Globus pallidus (tissue), 1 donor: ENCODE measurements around the gene TMCC1.
A peak's percentile ranks its signal among the peaks of the same experiment; 100 is the strongest.
"Not testable (repeated sequence)": the region's sequence is repeated elsewhere in the genome, so short reads cannot be mapped to it uniquely, and the experiment has no call there.

ENCODE experiments used
- DNase-seq: peaks from one replicate; pipeline ENCODE4 v3.0.0-alpha.2; 2015; ENCODE audit warnings: low spot score

Gene TMCC1

DNA sequence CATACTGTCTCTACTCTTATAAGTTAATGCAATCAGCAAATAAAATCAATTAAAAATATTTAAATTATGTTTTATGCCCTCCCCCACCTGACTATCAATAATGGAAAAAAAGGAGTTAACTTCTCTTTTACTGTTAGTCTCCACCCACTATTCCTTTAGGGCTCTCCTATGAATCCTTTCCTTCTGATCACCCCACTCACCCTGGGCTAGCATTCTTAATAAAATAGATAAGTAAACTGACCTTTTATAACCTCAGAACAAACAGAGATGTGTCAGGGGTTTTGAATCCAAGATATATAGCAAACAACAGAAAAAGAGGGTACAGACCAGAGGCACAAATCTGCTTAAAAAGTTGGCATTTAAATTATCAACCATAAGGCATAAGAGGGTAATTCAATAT is 171.0 kb downstream of the TMCC1 start:
- no peak for DNase-seq

DNA sequence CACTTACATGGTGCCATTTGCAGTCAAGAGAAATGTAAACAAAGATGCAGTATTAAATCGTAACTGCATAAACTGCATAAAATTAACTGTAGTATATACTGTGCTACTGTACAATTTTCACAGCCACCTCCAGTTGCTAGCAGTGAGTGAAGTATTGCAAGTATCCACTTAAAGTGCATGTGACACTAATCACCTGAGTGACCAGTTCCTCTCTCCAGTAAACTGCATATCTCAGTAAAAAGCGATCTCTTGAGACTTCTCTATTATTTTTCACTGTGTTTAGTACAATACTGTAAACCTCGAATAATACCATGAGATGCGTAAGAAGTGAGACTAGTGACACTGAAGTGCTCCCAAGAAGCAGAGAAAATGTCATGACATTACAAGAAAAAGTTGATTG is 175.3 kb downstream of the TMCC1 start:
- DNase-seq: no peak

DNA sequence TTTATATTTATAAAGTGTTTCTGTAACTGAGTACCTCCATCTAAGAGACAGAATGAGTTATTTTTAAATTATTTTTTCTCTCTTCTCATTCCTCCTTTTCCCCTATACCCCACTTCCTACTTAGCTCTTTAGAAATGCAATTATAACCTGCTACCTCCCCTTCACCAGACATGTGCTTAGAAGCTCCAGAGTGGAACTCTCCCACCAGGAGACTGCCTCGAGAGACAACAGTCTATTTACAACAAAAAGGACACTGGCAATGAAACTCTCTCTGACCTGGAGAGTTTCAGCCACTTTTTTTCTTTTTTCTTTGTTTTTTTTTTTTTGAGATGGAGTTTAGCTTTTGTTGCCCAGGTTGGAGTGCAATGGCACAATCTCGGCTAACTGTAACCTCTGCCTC is 177.7 kb downstream of the TMCC1 start:
- no peak for DNase-seq

DNA sequence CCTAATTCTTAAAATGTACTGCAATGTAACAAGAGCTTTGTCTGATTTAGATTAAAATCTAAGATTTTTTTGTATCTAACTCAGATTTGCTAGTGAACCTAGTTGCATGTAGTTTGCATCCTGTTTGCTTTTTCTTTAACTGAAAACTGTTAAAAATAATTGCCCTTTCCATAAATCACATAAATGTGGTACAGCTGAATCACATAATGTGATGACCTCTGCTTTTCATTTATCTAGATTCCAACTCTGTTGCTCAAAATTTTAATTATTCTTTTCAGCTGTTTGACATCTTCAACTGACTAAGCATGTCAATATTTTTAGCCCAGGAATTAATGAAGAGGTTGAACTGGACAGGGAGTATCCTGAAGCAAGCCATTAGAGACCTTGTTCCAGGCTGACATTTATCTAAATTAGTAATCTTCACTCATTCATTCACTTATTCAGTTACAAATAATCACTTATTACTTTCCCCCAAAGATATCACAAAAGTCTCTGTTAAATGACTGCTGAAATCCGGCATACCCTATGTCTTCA is 185.1 kb downstream of the TMCC1 start:
- DNase-seq: no peak

DNA sequence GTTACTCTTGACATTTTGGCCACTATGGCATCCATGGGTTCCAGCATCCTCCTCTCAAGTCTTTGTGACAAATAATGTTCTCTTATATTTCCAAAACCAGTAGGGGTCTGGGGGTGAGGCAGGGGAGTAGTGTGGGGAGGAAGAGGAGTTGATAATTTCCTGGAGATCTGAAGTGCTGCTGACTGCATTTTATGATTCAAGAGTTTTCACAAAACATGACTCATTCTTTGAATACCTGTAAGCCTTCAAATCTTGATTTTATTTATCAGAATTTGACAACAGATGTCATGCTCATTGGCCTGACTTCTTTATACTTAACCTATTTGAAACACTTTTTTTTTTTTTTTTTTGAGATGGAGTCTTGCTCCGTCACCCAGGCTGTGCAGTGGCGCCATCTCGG is 188.2 kb downstream of the TMCC1 start:
- DNase-seq: no peak

DNA sequence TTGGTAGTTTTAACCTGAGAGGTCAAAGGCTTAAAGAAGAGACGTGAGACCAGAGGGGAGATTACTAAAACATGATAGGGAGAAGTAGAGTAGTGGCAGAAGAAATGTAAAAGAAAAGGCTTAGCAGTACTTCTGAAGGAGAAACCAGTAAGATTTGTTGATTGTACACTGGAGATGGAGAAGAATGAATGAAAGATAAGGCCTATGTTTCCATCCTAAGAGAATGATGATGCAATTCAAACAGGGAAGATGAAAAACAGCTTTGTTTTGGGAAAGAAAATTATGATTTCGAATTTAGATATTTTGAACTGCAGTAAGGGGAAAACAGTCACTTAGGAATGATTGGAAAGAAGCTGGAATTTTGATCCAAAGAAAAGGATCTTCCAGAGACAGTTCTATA is 189.6 kb downstream of the TMCC1 start:
- no peak for DNase-seq

DNA sequence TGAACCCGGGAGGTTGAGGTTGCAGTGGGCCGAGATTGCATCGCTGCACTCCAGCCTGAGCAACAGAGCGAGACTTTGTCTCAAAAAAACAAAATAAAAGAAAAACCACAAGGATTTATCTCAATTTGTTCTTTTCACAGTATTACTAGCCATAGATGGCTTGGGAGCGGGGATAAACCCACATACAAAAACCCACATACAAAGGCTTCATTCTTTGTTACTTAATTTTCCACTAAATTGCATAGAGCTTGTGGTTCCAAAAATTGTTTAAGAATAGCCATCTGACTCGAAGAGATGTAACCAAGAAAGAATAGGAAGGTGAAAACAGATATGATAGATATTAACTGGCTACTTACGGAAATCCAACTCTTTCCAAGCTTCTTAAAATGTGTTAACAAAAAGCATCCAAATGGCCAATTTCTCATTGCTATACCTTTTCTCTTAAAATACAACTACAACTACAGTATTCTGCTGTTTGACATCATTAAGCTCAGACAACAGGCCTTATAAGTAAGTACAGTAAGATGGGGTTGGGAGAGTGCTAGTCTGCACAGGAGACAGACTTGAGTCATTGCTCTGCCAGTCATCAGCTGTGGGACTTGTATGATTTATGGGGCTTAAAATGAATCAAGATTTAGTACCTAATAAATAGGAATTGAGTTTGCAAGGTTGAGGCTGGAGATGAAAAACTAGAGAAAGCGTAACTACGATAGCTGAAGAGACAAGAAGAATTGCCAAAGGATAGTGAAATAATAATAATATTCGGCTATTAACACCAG is 190.4 kb downstream of the TMCC1 start:
- DNase-seq: no peak

DNA sequence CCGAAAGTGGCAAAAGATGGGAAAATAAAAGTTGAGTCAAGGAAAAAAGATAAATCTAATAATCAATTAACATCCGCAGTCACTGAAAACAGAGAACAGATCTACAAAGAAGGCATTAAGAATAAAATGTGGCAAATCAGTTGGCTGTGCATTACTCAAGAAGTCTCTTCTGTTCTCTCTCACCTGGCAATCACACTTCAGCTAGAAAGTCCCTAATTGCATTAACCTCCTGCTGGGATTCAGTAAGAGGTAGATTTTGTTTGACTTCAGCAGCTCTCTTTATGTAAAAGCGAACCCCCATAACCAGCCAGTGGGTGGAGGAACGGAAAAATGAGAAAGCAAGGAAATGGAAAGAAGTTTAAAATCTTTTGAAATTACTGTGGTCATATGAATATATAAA is 192.3 kb downstream of the TMCC1 start:
- no peak for DNase-seq

DNA sequence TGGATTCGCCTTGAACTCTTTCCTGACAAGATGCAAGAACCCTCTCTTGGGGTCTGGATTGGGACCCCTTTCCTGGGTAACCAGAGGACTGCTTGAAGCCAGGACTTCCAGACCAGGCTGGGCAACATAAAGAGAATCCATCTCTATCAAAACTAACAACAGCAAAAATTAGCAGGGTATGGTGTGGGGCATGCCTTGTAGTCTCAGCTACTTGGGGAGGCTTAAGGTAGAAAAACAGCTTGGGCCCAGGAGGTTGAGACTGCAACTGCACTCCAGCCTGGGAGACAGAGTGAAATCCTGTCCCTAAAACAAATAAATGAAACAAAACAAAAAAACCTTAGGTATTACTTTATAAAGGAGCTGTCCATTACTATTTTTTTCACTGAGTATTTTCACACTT is 193.9 kb downstream of the TMCC1 start:
- DNase-seq: no peak

DNA sequence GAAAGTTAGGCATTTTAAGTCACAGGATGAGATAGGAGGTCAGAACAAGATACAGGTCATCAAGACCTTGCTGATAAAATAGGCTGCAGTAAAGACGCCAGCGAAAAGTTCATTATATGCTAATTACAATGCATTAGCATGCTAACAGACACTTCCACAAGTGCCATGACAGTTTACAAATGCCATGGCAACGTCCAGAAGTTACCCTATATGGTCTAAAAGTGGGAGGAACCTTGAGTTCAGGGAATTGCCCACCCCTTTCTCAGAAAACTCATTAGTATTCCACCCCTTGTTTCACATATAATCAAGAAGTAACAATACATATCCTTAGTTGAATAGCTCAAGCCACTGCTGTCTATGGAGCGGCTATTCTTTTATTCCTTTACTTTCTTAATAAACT is 194.3 kb downstream of the TMCC1 start:
- no peak for DNase-seq

DNA sequence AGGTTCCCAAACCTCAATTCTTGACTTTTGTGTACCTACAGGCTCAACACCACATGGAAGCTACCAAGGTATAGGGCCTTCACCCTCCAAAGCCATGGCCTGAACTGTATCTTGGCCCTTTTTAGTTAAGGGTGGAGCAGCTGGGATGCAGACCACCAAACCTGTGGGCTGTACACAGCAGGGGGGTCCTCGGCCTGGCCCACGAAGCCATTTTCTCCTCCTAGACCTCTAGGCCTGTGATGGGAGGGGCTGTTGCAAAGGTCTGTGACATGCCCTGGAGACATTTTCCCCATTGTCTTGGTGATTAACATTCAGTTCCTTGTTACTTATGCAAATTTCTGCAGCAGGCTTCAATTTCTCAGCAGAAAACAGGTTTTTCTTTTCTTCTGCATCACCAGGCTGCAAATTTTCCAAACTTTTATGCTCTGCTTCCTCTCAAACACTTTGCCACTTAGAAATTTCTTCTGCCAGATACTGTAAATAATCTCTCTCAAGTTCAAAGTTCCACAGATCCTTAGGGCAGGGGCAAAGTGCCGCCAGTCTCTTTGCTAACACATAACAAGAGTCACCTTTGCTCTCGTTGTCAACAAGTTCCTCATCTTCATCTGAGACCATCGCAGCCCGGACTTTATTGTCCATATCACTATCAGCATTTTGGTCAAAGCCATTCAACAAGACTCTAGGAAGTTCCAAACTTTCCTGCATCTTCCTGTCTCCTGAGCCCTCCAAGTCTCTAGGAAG is 196.1 kb downstream of the TMCC1 start:
- no peak for DNase-seq

DNA sequence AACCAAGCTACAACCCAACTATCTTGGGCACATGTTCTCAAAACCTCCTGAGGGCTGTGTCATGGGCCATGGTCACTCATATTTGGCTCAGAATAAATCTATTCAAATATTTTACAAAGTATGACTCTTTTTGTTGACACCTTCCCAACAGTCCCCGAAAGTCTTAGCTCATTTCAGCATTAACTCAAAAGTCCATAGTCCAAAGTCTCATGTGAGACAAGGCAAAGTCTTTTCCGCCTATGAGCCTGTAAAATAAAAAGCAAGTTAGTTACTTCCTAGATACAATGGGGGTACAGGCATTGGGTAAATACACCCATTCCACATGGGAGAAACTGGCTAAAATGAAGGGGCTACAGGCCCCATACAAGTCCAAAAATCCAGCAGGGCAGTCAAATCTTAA is 197.1 kb downstream of the TMCC1 start:
- not testable (repeated sequence) for DNase-seq

DNA sequence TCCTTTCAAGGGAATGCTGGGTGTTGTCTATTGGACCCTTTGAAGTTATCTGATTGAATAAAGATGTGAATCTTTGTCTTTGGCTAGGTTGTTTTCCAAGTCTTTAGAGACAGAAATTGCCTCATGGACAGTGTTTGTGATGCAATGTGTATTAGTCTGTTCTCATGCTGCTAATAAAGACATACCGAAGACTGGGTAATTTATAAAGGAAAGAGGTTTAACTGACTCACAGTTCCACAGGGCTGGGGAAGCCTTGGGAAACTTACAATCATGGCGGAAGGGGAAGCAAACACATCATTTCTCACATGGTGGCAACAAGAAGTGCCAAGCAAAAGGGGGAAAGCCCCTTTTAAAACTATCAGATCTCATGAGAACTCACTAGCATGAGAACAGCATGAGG is 198.3 kb downstream of the TMCC1 start:
- no peak for DNase-seq

DNA sequence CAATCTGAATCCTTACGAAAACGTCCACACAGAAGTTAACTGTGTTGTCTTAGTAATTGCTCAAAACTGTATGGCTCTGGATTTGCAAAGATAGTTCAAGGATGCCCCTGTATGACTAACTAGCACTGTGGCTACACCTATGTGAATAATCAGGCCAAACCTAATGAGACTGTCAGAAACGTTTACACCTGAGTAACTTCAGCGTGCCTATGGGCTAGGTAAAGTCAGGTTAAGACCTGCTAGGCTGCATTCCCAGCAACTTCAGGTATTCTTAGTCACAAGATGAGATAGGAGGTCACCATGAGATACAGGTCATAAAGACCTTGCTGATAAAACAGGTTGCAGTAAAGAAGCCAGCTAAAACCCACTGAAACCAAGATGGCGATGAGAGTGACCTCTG is 199.3 kb downstream of the TMCC1 start:
- DNase-seq: no peak

DNA sequence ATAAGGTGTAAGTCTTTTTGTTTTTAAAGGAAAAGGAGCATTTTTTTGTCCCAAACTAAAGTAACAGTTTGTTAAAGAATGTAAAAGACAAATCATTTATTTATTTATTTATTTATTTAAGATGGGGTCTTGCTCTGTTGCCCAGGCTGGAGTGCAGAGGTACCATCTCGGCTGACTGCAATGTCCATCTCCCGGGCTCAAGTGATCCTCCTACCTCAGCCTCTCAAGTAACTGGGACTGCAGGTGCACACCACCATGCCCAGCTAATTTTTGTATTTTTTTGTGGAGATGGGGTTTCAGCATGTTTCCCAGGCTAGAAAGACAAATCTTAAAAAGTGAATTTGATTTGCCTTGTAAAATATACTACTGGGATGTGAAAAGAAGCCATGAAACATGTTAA is 200.8 kb downstream of the TMCC1 start:
- no peak for DNase-seq

DNA sequence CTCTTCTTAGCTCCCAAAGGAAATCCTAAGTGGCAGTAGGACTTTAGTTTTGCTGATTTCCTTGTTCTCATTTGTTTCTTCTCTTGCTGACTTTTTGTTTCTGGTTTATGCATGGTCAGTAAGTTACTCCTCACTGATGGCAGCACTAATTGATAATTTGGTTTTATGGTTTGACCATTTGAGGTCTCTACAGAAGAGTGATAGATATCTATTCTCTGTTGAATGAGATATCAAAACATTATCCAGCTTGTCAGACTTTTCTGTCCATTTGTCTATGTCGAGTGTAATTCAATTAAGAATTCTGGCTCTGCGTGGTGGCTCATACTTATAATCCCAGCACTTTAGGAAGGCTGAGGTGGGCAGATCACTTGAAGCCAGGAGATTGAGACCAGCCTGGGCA is 202.5 kb downstream of the TMCC1 start:
- DNase-seq: no peak

DNA sequence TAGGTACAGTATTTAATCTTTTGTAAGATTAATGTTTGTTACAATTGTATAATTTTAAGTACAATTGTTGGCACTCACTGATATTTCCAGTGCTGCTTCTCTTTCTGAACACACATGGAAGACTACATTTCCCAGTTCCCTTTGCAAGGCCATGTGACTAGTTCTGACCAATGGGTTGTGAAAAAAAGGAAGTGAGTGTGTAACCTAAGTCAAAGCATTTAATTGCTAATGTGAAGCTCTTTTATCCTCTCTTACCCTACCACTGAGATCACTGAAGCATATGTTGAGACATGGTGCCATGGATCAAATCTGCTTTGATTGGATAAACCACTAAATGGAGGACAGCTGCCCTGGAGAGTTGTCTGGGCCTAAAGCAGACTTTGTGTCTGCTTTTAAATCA is 203.1 kb downstream of the TMCC1 start:
- peak; percentile 91 for DNase-seq

DNA sequence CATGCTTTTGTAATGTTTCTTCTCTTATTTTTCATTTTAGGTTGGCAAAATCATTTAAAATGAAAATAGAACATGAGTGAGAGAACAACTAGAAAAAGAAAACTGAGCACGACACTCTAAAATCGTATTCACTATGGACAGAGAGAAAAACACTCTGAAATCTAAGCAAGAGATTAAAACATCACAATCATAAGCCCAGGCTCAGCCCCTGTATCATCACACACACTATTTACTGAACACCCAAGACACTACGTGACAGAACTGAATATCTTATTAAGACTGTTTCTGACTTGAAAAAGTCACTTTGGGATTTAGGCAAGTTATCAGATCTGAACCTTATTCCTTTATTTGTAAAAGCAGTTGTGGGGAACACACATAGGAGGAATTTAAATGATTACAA is 204.5 kb downstream of the TMCC1 start:
- no peak for DNase-seq

DNA sequence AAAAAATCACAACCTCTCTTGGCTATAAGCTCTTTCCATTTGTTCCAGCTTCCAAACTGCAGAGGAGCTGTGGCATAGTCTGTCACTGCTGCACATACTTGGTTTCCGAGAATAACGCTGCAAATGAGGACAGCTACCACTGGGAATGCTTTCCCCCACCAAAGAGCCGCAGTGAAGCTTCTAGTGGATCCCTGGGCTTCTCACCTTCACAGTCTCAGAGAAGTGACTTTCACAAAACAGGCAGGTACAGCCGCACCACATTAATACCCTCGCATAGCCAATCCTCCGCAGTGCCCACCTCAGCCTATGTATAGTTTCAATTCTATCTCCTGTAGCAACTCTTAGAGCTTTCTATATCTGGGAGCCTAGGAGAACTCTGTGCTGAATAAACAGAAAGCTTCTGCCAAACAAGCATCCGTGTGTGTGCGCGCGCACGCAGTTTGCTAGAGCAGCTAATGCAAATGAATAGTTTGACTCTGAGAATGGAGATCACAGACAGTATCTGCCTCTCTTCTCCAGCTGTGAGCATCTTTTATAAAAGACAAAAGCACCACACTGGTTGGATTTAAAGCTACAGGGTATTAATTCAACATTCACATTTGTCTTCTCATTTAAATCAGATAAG is 205.1 kb downstream of the TMCC1 start:
- peak; percentile 95 for DNase-seq

DNA sequence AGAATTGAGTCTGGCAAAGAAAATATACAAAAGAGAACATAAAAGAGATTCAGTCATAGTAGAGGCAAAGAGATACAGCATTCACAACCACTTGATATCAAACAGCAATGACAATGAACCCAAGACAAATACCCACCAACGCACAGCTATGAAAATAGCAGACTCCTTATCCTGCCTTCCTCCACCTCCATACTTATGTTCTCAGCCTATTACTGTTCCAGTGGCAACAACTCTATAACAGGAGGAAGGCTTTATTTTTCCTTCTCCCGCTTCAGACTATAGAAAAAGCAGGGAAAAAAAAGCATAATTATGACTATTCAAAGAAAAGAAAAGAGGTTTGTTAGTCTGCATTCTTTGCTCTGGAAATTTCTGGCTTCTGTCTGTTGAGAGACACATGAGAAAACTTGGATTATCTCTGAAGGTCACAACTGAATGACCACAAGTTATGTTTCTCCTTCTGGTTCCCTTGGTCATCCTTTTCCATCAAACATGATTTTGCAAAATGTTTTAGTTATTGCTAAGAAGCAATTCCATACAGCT is 205.9 kb downstream of the TMCC1 start:
- DNase-seq: peak; percentile 50

DNA sequence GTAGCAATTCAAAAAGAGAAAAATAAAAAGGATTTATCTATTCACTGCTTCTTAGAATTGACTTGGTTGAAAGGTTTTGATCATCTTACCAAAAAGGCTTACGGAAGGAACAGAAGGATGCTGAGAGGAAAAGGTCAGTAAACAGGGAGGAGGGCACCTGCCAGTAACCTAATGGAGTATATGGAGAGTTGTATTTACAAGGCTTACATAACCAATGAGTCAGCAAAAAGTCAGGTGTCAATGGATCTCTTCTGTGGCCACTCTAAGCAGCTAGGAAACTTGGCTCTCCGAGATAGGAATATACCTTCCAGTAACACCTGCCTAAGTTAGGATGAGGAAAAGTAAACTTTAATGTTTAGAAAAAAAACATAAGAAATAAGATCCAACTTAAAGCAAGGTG is 206.6 kb downstream of the TMCC1 start:
- peak; percentile 66 for DNase-seq

DNA sequence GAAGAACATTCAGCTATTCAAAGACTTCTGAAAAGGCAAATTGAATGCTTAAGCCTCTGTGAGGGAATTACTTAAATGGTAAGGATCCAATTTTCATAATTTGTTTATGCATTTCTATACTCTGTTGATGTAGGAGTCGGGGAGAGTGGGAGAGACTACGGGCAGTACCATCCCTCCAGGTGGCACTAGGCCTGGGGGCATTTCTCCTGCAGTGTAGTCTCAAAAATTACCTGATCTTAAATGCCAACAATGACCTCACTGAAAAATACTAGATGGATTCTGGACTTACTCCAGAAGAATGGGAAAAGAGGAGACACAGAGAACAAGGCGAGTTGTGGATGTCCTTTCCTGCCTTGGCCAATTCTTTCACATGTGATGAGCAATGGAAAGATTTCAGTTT is 209.2 kb downstream of the TMCC1 start:
- no peak for DNase-seq

DNA sequence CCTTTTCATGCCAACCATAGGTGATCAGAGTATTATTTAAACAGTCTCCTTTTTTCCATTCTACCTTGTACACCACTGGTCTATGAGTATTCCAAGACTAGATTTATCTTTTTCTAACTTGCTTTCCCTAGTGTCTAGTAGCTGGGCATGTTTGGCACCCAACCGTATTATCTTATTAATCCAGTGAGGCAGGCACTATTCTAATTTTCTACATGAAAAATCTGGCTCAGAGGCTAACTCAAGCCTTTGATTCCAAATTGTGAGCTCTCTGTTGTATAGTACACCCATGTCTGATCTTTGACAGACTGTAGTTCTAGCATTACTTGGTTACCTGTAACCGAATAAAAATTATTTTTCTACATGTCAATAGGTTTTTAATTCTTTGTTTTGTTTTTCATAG is 210.3 kb downstream of the TMCC1 start:
- DNase-seq: no peak
